IMR-90 (cell line): Measurements from ENCODE around the gene C16orf74. TPM values are rescaled to one million over a fixed set of nuclear protein-coding genes. Genes with fewer than 3 reads are reported as not detected.

ENCODE experiments used
- ATAC-seq: fragments of 200-7000 bp; cut with Tn5 transposase; 2 replicates; pipeline ENCODE4 v1.9.1; 2020; ENCODE audit warnings: low read depth, mild to moderate bottlenecking, moderate library complexity
- BruUV-seq: library from RNA; stranded (reverse); fragments of 400-500 nt; replicated peaks from 2 replicates; lab custom pipeline; 2021; lab: Mats Ljungman, UMichigan
- CTCF ChIA-PET: fragments of 300-600 bp; formaldehyde crosslinking; extraction: SDS; loops from one replicate; lab custom pipeline; 2021; ENCODE audit warnings: antibody characterized with exemption; lab: Yijun Ruan, JAX
- POLR2A ChIA-PET: fragments of 300-600 bp; sonication (Branson Sonifier 250); formaldehyde crosslinking; loops from one replicate; lab custom pipeline; 2022; ENCODE audit warnings: antibody characterized with exemption; ENCODE audit not compliant: unreplicated experiment; lab: Charles Lee
- DNase-seq: peaks from one replicate; pipeline ENCODE4 v3.0.0; 2013
- H2AFZ ChIP-seq: replicated peaks from 2 replicates; pipeline ENCODE3; 2013; ENCODE audit warnings: low read length, mild to moderate bottlenecking; ENCODE audit not compliant: poor library complexity
- H2AK5ac ChIP-seq: 2 replicates; pipeline ENCODE4 v1.6.1; 2013; ENCODE audit warnings: low read depth, low read length, inconsistent platforms
- H2AK9ac ChIP-seq: replicated peaks from 2 replicates; pipeline ENCODE3; 2013; ENCODE audit warnings: mild to moderate bottlenecking, low read depth, low read length, moderate library complexity; ENCODE audit not compliant: poor library complexity
- H2BK120ac ChIP-seq: 2 replicates; pipeline ENCODE4 v1.6.1; 2013; ENCODE audit warnings: low read depth, low read length, inconsistent platforms
- H2BK15ac ChIP-seq: 3 replicates; pipeline ENCODE4 v1.6.1; 2013; ENCODE audit warnings: low read depth, low read length, inconsistent platforms
- H2BK20ac ChIP-seq: 2 replicates; pipeline ENCODE4 v1.6.1; 2013; ENCODE audit warnings: low read depth, mild to moderate bottlenecking, inconsistent platforms, low read length, moderate library complexity
- H2BK5ac ChIP-seq: 2 replicates; pipeline ENCODE4 v1.6.1; 2013; ENCODE audit warnings: mild to moderate bottlenecking, low read depth, low read length, inconsistent platforms; ENCODE audit not compliant: poor library complexity, severe bottlenecking
- H3K14ac ChIP-seq: replicated peaks from 2 replicates; pipeline ENCODE4 v1.6.1; 2013; ENCODE audit warnings: low read depth, low read length, inconsistent platforms
- H3K18ac ChIP-seq: 2 replicates; pipeline ENCODE4 v1.6.1; 2013; ENCODE audit warnings: low read depth, low read length, control low read depth
- H3K23ac ChIP-seq: 2 replicates; pipeline ENCODE4 v1.6.1; 2013; ENCODE audit warnings: low read depth, low read length, inconsistent platforms
- H3K27ac ChIP-seq: 2 replicates; pipeline ENCODE4 v1.5.1; 2013; ENCODE audit warnings: mild to moderate bottlenecking, control low read depth, low read length; ENCODE audit not compliant: insufficient read depth
- H3K27me3 ChIP-seq: 2 replicates; pipeline ENCODE4 v1.6.1; 2013; ENCODE audit warnings: low read length; ENCODE audit not compliant: control insufficient read depth, insufficient read depth
- H3K36me3 ChIP-seq: 2 replicates; pipeline ENCODE4 v1.6.1; 2013; ENCODE audit warnings: low read length, mixed read lengths; ENCODE audit not compliant: control insufficient read depth, insufficient read depth
- H3K4ac ChIP-seq: 2 replicates; pipeline ENCODE4 v1.6.1; 2013; ENCODE audit warnings: low read depth, low read length, inconsistent platforms
- H3K4me1 ChIP-seq: 2 replicates; pipeline ENCODE4 v1.6.1; 2013; ENCODE audit warnings: low read length, mixed read lengths; ENCODE audit not compliant: control insufficient read depth, insufficient read depth
- H3K4me2 ChIP-seq: 2 replicates; pipeline ENCODE4 v1.6.1; 2013; ENCODE audit warnings: low read depth, mild to moderate bottlenecking, control low read depth, low read length, moderate library complexity
- H3K4me3 ChIP-seq: 2 replicates; pipeline ENCODE4 v1.5.1; 2013; ENCODE audit warnings: low read depth, mild to moderate bottlenecking, control low read depth, low read length, moderate library complexity; ENCODE audit not compliant: insufficient read depth
- H3K56ac ChIP-seq: 2 replicates; pipeline ENCODE4 v1.6.1; 2013; ENCODE audit warnings: low read length, inconsistent platforms; ENCODE audit not compliant: insufficient read depth; ENCODE audit errors: extremely low read depth
- H3K79me1 ChIP-seq, 2 experiments: 2 replicates each; pipeline ENCODE4 v1.6.1; 2013; ENCODE audit warnings: low read length in 2 of 2, inconsistent platforms in 1 of 2, low read depth in 1 of 2
- H3K9ac ChIP-seq: 2 replicates; pipeline ENCODE4 v1.6.1; 2013; ENCODE audit warnings: low read depth, low read length, control low read depth
- H3K9me1 ChIP-seq: 2 replicates; pipeline ENCODE4 v1.6.1; 2013; ENCODE audit warnings: low read length, inconsistent platforms; ENCODE audit not compliant: insufficient read depth
- H3K9me3 ChIP-seq: 2 replicates; pipeline ENCODE4 v1.6.1; 2013; ENCODE audit warnings: low read length; ENCODE audit not compliant: control insufficient read depth, insufficient read depth
- H4K20me1 ChIP-seq: 2 replicates; pipeline ENCODE4 v1.6.1; 2013; ENCODE audit warnings: low read length, inconsistent platforms; ENCODE audit not compliant: insufficient read depth
- H4K5ac ChIP-seq: 2 replicates; pipeline ENCODE4 v1.6.1; 2013; ENCODE audit warnings: mild to moderate bottlenecking, low read depth, low read length, control low read depth
- H4K8ac ChIP-seq, 2 experiments: 2 replicates each; pipeline ENCODE4 v1.6.1; 2013; ENCODE audit warnings: low read depth in 2 of 2, low read length in 2 of 2, control low read depth in 1 of 2, inconsistent platforms in 1 of 2
- H4K91ac ChIP-seq: 2 replicates; pipeline ENCODE4 v1.6.1; 2013; ENCODE audit warnings: low read depth, low read length, inconsistent platforms; ENCODE audit not compliant: insufficient read depth
- CHD1 ChIP-seq: IDR thresholded peaks from 2 replicates; pipeline ENCODE4 v1.6.1; 2012; ENCODE audit warnings: low read depth, low read length, improper control_type of control experiment
- MAZ ChIP-seq: IDR thresholded peaks from 2 replicates; pipeline ENCODE4 v1.6.1; 2012; ENCODE audit warnings: low read depth, mild to moderate bottlenecking, low read length, improper control_type of control experiment, moderate library complexity, borderline replicate concordance
- RAD21 ChIP-seq: IDR thresholded peaks from 2 replicates; pipeline ENCODE4 v1.6.1; 2012; ENCODE audit warnings: low read length, improper control_type of control experiment
- RFX5 ChIP-seq: IDR thresholded peaks from 2 replicates; pipeline ENCODE4 v1.8.0; 2012; ENCODE audit warnings: low read depth, mild to moderate bottlenecking, low read length, moderate library complexity
- SMC3 ChIP-seq: fragments of 150-350 bp; IDR thresholded peaks from 2 replicates; pipeline ENCODE4 v1.6.1; 2016; ENCODE audit warnings: low read depth, mild to moderate bottlenecking, antibody characterized with exemption, low read length, moderate library complexity
- USF2 ChIP-seq: fragments of 150-350 bp; IDR thresholded peaks from 2 replicates; pipeline ENCODE4 v1.6.1; 2017; ENCODE audit warnings: mild to moderate bottlenecking, antibody characterized with exemption, low read length, low read depth
- WGBS, 2 experiments: methylation state at CpG; one replicate each; pipeline versions ENCODE4 v1.1.5 to v1.1.7; 2013; ENCODE audit warnings: missing lambda C conversion rate in 2 of 2; ENCODE audit not compliant: insufficient read length in 1 of 2; ENCODE audit errors: extremely low coverage in 2 of 2; 5-methylcytosine and 5-hydroxymethylcytosine counted together
- dilution Hi-C: fragments of 300-500 bp; cut with HindIII; formaldehyde crosslinking; loops from one replicate; pipeline ENCODE4 v1.14.3; 2018; ENCODE audit warnings: low sequenced_read_pairs; ENCODE audit not compliant: unreplicated experiment
- in situ Hi-C: fragments of 300-500 bp; cut with MboI; formaldehyde crosslinking; loops from 3 replicates; pipeline ENCODE4 v1.14.3; 2019; ENCODE audit warnings: low sequenced_read_pairs, inconsistent platforms, mixed read lengths
- intact Hi-C: fragments of 100-400 bp; cut with micrococcal nuclease; formaldehyde crosslinking; loops from 2 replicates; pipeline ENCODE4 v1.10.0; 2022
- polyA plus RNA-seq, 3 experiments: library from polyadenylated mRNA; depleted of rRNA; stranded (reverse); fragments of >200 nt; gene quantifications; 2 replicates each; pipeline ENCODE4 v1.2.3, GENCODE V29; 2012; ENCODE audit warnings: low replicate concordance in 1 of 3
- total RNA-seq: library from RNA; depleted of rRNA; stranded (reverse); fragments of >200 nt; gene quantifications from 2 replicates; pipeline ENCODE4 v1.2.3, GENCODE V29; 2012
- TF ChIP-seq, protein P1 (sequence below): conservative IDR thresholded peaks from 2 replicates; pipeline ENCODE4 v1.5.1; 2012; ENCODE audit warnings: mild to moderate bottlenecking, low read depth, low read length, improper control_type of control experiment

Gene C16orf74
- total and polyA plus RNA-seq, 2 of the 4 experiments (the other 2 are of a cell fraction), result 4.5 to 12.2 TPM

GRCh38 chr16:85660843-85661739 is 89.8 kb downstream of the C16orf74 start (continued):
- no peak for TF ChIP-seq CHD1

DNA sequence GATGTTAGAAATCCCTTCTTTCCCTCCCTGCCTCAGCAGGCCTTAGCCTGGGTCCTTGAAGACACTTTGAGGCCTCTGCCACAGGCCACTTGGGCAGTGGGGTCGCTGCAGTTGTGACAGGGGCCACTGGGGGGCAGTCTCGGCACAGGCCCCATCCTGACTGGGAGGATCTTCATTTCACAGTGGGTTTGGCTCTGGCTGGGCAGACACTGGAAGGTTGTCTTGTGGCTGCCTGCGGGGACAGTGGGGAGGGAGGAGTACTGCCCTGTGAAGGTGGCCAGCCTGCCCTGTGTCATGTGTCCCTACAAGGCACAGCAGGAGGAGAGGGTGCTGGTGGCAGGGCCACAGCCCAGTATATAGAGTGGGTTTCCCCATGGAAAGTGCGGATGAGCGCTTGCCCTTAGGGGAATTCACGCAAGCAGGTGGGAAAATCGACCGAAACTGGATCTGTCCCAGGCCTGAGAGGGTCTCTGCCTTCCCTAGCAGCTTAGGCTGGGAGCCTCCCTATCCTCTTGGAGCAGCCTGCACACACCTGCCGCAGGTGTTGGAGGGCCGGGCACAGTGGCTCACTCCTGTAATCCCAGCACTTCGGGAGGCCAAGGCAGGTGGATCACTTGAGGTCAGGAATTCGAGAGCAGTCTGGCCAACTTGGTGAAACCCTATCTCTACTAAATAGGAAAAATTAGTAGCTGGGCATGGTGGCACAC is 90.9 kb downstream of the C16orf74 start:
- H3K4ac ChIP-seq, result no peak overlapping the region
- POLR2A ChIA-PET, result no interaction called here
- ATAC-seq (peak; percentile 97), DNase-seq (peak; percentile 41)
- H2BK5ac ChIP-seq, result no peak overlapping the region
- in situ Hi-C loops (loop anchor here (5.0 kb wide), 1 partner anchor 57 kb away; no protein-coding TSS in a partner anchor), intact Hi-C loops (loop anchor here (5.0 kb wide), 1 partner anchor 57 kb away; no protein-coding TSS in a partner anchor), dilution Hi-C loops (no loop called here)
- H3K18ac ChIP-seq, result no peak overlapping the region
- H4K5ac ChIP-seq, result no peak overlapping the region
- no peaks in the 10 kb centered on the region; the same call in 1 of the 2 replicates for H3K4me1 ChIP-seq
- no peak overlapping the region for H2BK120ac ChIP-seq
- H3K4me3 ChIP-seq, result no peak overlapping the region
- H2BK15ac ChIP-seq, result no peak overlapping the region
- no peak overlapping the region for H3K4me2 ChIP-seq
- H2BK20ac ChIP-seq, result no peak overlapping the region
- no peak overlapping the region for H3K27ac ChIP-seq
- no peak overlapping the region for H2AK5ac ChIP-seq
- WGBS, 2 experiments, result 84% methylated on average over 8 of the region's 12 CpGs; no CpG with 5 or more reads in 1 of the 2 experiments
- no peak overlapping the region for H3K56ac ChIP-seq
- H4K8ac ChIP-seq, result no peak overlapping the region
- peaks cover 20% of the 10 kb centered on the region for H4K20me1 ChIP-seq
- CTCF ChIA-PET, result interaction anchor here (0.6 kb wide), 1 partner anchor 465 kb away, joined by 3 read pairs; no protein-coding TSS in a partner anchor
- H3K9me1 ChIP-seq, result peaks cover under 1% of the 10 kb centered on the region; the same call in 1 of the 2 replicates
- no peak overlapping the region for H2AK9ac ChIP-seq
- H3K27me3 ChIP-seq, result no peaks in the 10 kb centered on the region
- BruUV-seq, result no TSS peak
- no peak overlapping the region for H3K14ac ChIP-seq
- no peak overlapping the region for H2AFZ ChIP-seq
- no peak overlapping the region for H3K23ac ChIP-seq
- no peak overlapping the region for H3K9ac ChIP-seq
- peaks cover 81% of the 10 kb centered on the region for H3K36me3 ChIP-seq
- H3K79me1 ChIP-seq, result peaks cover 7 to 17% of the 10 kb centered on the region in 2 experiments; a peak in 2 of 4 replicates
- H4K91ac ChIP-seq, result no peak overlapping the region
- H3K9me3 ChIP-seq, result no peaks in the 10 kb centered on the region
- TF ChIP-seq, protein P1, sequence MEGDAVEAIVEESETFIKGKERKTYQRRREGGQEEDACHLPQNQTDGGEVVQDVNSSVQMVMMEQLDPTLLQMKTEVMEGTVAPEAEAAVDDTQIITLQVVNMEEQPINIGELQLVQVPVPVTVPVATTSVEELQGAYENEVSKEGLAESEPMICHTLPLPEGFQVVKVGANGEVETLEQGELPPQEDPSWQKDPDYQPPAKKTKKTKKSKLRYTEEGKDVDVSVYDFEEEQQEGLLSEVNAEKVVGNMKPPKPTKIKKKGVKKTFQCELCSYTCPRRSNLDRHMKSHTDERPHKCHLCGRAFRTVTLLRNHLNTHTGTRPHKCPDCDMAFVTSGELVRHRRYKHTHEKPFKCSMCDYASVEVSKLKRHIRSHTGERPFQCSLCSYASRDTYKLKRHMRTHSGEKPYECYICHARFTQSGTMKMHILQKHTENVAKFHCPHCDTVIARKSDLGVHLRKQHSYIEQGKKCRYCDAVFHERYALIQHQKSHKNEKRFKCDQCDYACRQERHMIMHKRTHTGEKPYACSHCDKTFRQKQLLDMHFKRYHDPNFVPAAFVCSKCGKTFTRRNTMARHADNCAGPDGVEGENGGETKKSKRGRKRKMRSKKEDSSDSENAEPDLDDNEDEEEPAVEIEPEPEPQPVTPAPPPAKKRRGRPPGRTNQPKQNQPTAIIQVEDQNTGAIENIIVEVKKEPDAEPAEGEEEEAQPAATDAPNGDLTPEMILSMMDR, result peak; percentile 78
- TF ChIP-seq MAZ (no peak), RFX5 (no peak), USF2 (no peak), RAD21 (peak; percentile 70), SMC3 (peak; percentile 54)
